ENCODE data around the gene ANKFY1. TPM values are rescaled to one million over a fixed set of nuclear protein-coding genes. Genes with fewer than 3 reads are reported as not detected.

ANKFY1 gene
- total RNA-seq, 5 donors from 2014 or later (not counting 1 experiment from before 2014, with no cell fraction given), result 58.0 to 69.6 (median 67.0) TPM

- H3K36me3 ChIP-seq (ENCODE audit: control insufficient read depth in 2 of 2, extremely low read depth in 1 of 2, insufficient read depth in 1 of 2, low read length in 1 of 2), result peaks cover 0 to 31% of the 10 kb centered on the region in 2 donors
- CTCF ChIA-PET, result interaction anchor here in 1 of 2 donors (0.5 to 1.1 kb wide), 4 partner anchors 10 to 31 kb away, joined by 3 to 5 read pairs (median 3); no protein-coding TSS in a partner anchor
- POLR2A ChIA-PET, result no interaction called here
These were observed 33.9 kb downstream of the ANKFY1 start for GRCh38 chr17:4229627-4230541.

GRCh38 chr17:4221899-4222659, 41.7 kb downstream of the ANKFY1 start:
- Histone ChIP-seq H3K9me3 (no peaks in the 10 kb centered on the region), H3K27ac (ENCODE audit: low read length) (no peak overlapping the region), H3K4me3 (ENCODE audit: control insufficient read depth in 1 of 2, extremely low read depth in 1 of 2, low read length in 1 of 2) (no peak overlapping the region), H3K27me3 (replicated peaks in 1 of 2; ENCODE audit: control insufficient read depth in 2 of 2, extremely low read depth in 1 of 2, insufficient read depth in 2 of 2, low read length in 1 of 2) (no peaks in the 10 kb centered on the region), H3K4me1 (ENCODE audit: control insufficient read depth in 1 of 2, extremely low read depth in 1 of 2, insufficient read depth in 2 of 2, low read length in 2 of 2) (no peaks in the 10 kb centered on the region), H3K36me3 (ENCODE audit: control insufficient read depth in 2 of 2, extremely low read depth in 1 of 2, insufficient read depth in 1 of 2, low read length in 1 of 2) (peaks cover 0 to 21% of the 10 kb centered on the region in 2 donors)
- no peaks in the 10 kb centered on the region for H3K27me3 Mint-ChIP-seq
- no peaks in the 10 kb centered on the region for H3K9me3 Mint-ChIP-seq
- no peaks in the 10 kb centered on the region for H3K4me1 Mint-ChIP-seq
- DNase-seq (no peak), ATAC-seq (replicated peaks in 1 of 4) (peak in 1 of 4 experiments; percentile 17)
- CTCF ChIA-PET, result no interaction called here
- H3K36me3 Mint-ChIP-seq, result peaks cover 12% of the 10 kb centered on the region
- POLR2A ChIA-PET, result no interaction called here
- 98% methylated on average over 28 of the region's 47 CpGs for WGBS (ENCODE audit: insufficient coverage)
- no peak overlapping the region for H3K27ac Mint-ChIP-seq
- no peak overlapping the region for H3K4me3 Mint-ChIP-seq

More at GRCh38 chr17:4229627-4230541, 33.9 kb downstream of the ANKFY1 start:
- Histone ChIP-seq H3K27me3 (replicated peaks in 1 of 2; ENCODE audit: control insufficient read depth in 2 of 2, extremely low read depth in 1 of 2, insufficient read depth in 2 of 2, low read length in 1 of 2) (no peaks in the 10 kb centered on the region), H3K4me3 (ENCODE audit: control insufficient read depth in 1 of 2, extremely low read depth in 1 of 2, low read length in 1 of 2) (no peak overlapping the region), H3K9me3 (no peaks in the 10 kb centered on the region), H3K4me1 (ENCODE audit: control insufficient read depth in 1 of 2, extremely low read depth in 1 of 2, insufficient read depth in 2 of 2, low read length in 2 of 2) (peaks cover 2 to 4% of the 10 kb centered on the region in 2 experiments), H3K27ac (ENCODE audit: low read length) (no peak overlapping the region)
- H3K27ac Mint-ChIP-seq, result peak overlapping the region in 1 of 2 donors; percentile 52
- DNase-seq, result no peak
- H3K4me1 Mint-ChIP-seq, result peaks cover 21 to 26% (median 23%) of the 10 kb centered on the region in 3 donors
- no peaks in the 10 kb centered on the region for H3K9me3 Mint-ChIP-seq
- no peak overlapping the region for H3K4me3 Mint-ChIP-seq
- 88% methylated on average over 3 of the region's 8 CpGs for WGBS (ENCODE audit: insufficient coverage)
- H3K27me3 Mint-ChIP-seq, result no peaks in the 10 kb centered on the region
- H3K36me3 Mint-ChIP-seq, result peaks cover 31% of the 10 kb centered on the region
- no peak for ATAC-seq (replicated peaks in 1 of 4)

DNA sequence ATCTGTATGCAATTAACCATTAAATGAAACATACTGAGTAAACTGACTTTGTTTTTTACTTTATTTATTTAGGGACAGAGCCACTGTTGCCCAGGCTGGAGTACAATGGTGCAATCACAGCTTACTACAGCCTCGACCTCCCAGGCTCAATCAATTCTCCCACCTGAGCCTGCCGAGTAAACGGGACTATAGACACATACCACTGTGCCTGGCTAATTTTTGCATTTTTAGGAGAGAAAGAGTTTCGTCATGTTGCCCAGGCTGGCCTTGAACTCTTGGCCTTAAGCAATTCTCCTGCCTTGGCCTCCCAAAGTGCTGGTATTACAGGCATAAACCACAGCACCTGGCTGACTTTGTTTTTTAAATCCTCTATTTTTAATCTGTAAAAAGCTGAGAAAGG, 42.6 kb downstream of the ANKFY1 start:
- Mint-ChIP-seq H3K27ac (no peak overlapping the region), H3K9me3 (no peaks in the 10 kb centered on the region), H3K4me3 (no peak overlapping the region), H3K36me3 (peaks cover 14% of the 10 kb centered on the region), H3K4me1 (no peaks in the 10 kb centered on the region), H3K27me3 (no peaks in the 10 kb centered on the region)
- Histone ChIP-seq H3K36me3 (ENCODE audit: control insufficient read depth in 2 of 2, extremely low read depth in 1 of 2, insufficient read depth in 1 of 2, low read length in 1 of 2) (peaks cover 0 to 28% of the 10 kb centered on the region in 2 donors), H3K27ac (ENCODE audit: low read length) (no peak overlapping the region), H3K4me3 (ENCODE audit: control insufficient read depth in 1 of 2, extremely low read depth in 1 of 2, low read length in 1 of 2) (no peak overlapping the region), H3K27me3 (replicated peaks in 1 of 2; ENCODE audit: control insufficient read depth in 2 of 2, extremely low read depth in 1 of 2, insufficient read depth in 2 of 2, low read length in 1 of 2) (no peaks in the 10 kb centered on the region), H3K9me3 (no peaks in the 10 kb centered on the region), H3K4me1 (ENCODE audit: control insufficient read depth in 1 of 2, extremely low read depth in 1 of 2, insufficient read depth in 2 of 2, low read length in 2 of 2) (no peaks in the 10 kb centered on the region)
- ATAC-seq (replicated peaks in 1 of 4) (no peak), DNase-seq (no peak)
- CTCF ChIA-PET, result no interaction called here
- WGBS (ENCODE audit: insufficient coverage), result 93% methylated on average over 3 of the region's 4 CpGs
- POLR2A ChIA-PET, result no interaction called here

DNA sequence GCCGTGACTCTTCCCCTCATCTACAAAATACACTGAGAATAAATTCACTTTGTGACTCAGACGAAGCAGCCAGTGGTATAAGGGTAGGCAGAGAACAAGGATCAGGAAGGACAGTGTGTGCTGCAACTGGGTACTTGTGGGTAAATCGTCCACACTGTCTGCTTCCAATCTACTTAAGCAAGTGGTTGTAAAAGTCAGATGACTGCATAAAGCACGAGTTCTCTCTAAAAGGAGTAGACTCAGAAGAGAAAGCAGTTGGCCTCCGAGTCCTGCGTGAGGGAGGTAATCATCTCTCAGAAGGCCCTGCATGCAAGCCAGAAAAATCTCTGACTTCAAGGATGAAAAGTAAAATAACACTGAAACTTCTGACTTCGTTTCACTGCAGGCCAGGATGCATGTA, 43.1 kb downstream of the ANKFY1 start:
- Histone ChIP-seq H3K27me3 (replicated peaks in 1 of 2; ENCODE audit: control insufficient read depth in 2 of 2, extremely low read depth in 1 of 2, insufficient read depth in 2 of 2, low read length in 1 of 2) (no peaks in the 10 kb centered on the region), H3K9me3 (no peaks in the 10 kb centered on the region), H3K4me1 (ENCODE audit: control insufficient read depth in 1 of 2, extremely low read depth in 1 of 2, insufficient read depth in 2 of 2, low read length in 2 of 2) (no peaks in the 10 kb centered on the region), H3K4me3 (ENCODE audit: control insufficient read depth in 1 of 2, extremely low read depth in 1 of 2, low read length in 1 of 2) (no peak overlapping the region), H3K27ac (ENCODE audit: low read length) (no peak overlapping the region), H3K36me3 (ENCODE audit: control insufficient read depth in 2 of 2, extremely low read depth in 1 of 2, insufficient read depth in 1 of 2, low read length in 1 of 2) (peaks cover 0 to 28% of the 10 kb centered on the region in 2 donors)
- peak overlapping the region in 1 of 2 donors; percentile 65 for H3K27ac Mint-ChIP-seq
- H3K9me3 Mint-ChIP-seq, result no peaks in the 10 kb centered on the region
- H3K4me3 Mint-ChIP-seq, result no peak overlapping the region
- ATAC-seq (replicated peaks in 1 of 4) (no peak), DNase-seq (no peak)
- CTCF ChIA-PET, result interaction anchor here in 1 of 2 donors (2.3 kb wide), 1 partner anchor 21 kb away, joined by 10 read pairs; no protein-coding TSS in a partner anchor
- H3K36me3 Mint-ChIP-seq, result peaks cover 14% of the 10 kb centered on the region
- no peaks in the 10 kb centered on the region for H3K27me3 Mint-ChIP-seq
- 100% methylated on average over 5 of the region's 7 CpGs for WGBS (ENCODE audit: insufficient coverage)
- H3K4me1 Mint-ChIP-seq, result peaks cover 1 to 2% (median 2%) of the 10 kb centered on the region in 3 donors
- POLR2A ChIA-PET, result interaction anchor here in 1 of 2 donors (0.6 kb wide), 1 partner anchor 541 kb away, joined by 6 read pairs; no protein-coding TSS in a partner anchor

- DNase-seq, result no peak
- Histone ChIP-seq H3K36me3 (ENCODE audit: control insufficient read depth in 2 of 2, extremely low read depth in 1 of 2, insufficient read depth in 1 of 2, low read length in 1 of 2) (peaks cover 0 to 26% of the 10 kb centered on the region in 2 donors), H3K9me3 (no peaks in the 10 kb centered on the region), H3K4me3 (ENCODE audit: control insufficient read depth in 1 of 2, extremely low read depth in 1 of 2, low read length in 1 of 2) (no peak overlapping the region), H3K4me1 (ENCODE audit: control insufficient read depth in 1 of 2, extremely low read depth in 1 of 2, insufficient read depth in 2 of 2, low read length in 2 of 2) (peaks cover 0 to 4% of the 10 kb centered on the region in 2 experiments), H3K27ac (ENCODE audit: low read length) (no peak overlapping the region), H3K27me3 (replicated peaks in 1 of 2; ENCODE audit: control insufficient read depth in 2 of 2, extremely low read depth in 1 of 2, insufficient read depth in 2 of 2, low read length in 1 of 2) (no peaks in the 10 kb centered on the region)
- POLR2A ChIA-PET, result no interaction called here
- Mint-ChIP-seq H3K9me3 (no peaks in the 10 kb centered on the region), H3K4me3 (no peak overlapping the region), H3K27ac (no peak overlapping the region), H3K4me1 (peaks cover 6 to 7% (median 7%) of the 10 kb centered on the region in 3 donors), H3K36me3 (peaks cover 19% of the 10 kb centered on the region), H3K27me3 (no peaks in the 10 kb centered on the region)
- 93% methylated on average over 2 of the region's 3 CpGs for whole genome bisulfite sequencing (ENCODE audit: insufficient coverage)
- no peak for ATAC-seq (replicated peaks in 1 of 4)
- CTCF ChIA-PET, result interaction anchor here in 1 of 2 donors (0.6 to 2.3 kb wide), 7 partner anchors 9 to 201 kb away, joined by 3 to 13 read pairs (median 3); no protein-coding TSS in a partner anchor
These were observed 44.5 kb downstream of the ANKFY1 start for GRCh38 chr17:4219241-4219640.
